Ishikawa (cell line): ENCODE data around the gene ASIC2.

ENCODE experiments used
- FOXM1 ChIP-seq: IDR thresholded peaks from 2 replicates; pipeline ENCODE4 v1.6.1; 2012; ENCODE audit warnings: low read depth, borderline replicate concordance
- REST ChIP-seq: IDR thresholded peaks from 2 replicates; pipeline ENCODE4 v1.6.1; 2012; ENCODE audit warnings: low read depth, mild to moderate bottlenecking
- TAF1 ChIP-seq: IDR thresholded peaks from 2 replicates; pipeline ENCODE4 v1.6.1; 2012; ENCODE audit warnings: low read depth, mild to moderate bottlenecking
- TCF12 ChIP-seq: IDR thresholded peaks from 2 replicates; pipeline ENCODE4 v1.6.1; 2012; ENCODE audit warnings: low read depth
- YY1 ChIP-seq: IDR thresholded peaks from 2 replicates; pipeline ENCODE4 v1.6.1; 2012; ENCODE audit warnings: low read depth
- ZBTB7A ChIP-seq: IDR thresholded peaks from 2 replicates; pipeline ENCODE4 v1.6.1; 2012; ENCODE audit warnings: low read depth

GRCh38 chr17:33273743-33274410, 19.2 kb downstream of the ASIC2 start:
- TF ChIP-seq TCF12 (no peak), TAF1 (no peak), FOXM1 (no peak), YY1 (no peak), REST (no peak), ZBTB7A (no peak)
